GM12878 (cell line): Measurements from ENCODE around the gene C1orf74. TPM values are rescaled to one million over a fixed set of nuclear protein-coding genes. Genes with fewer than 3 reads are reported as not detected.

Experiments
- ATAC-seq: fragments of 200-7000 bp; cut with Tn5 transposase; 3 replicates; pipeline ENCODE4 v1.9.1; 2020; ENCODE audit warnings: mild to moderate bottlenecking, moderate library complexity
- BruUV-seq: library from RNA; stranded (reverse); fragments of 400-500 nt; replicated peaks from 2 replicates; lab custom pipeline; 2021; lab: Mats Ljungman, UMichigan
- CTCF ChIA-PET: fragments of 300-600 bp; sonication (Branson Sonifier 250); formaldehyde crosslinking; extraction: SDS; loops from one replicate; lab custom pipeline; 2021; ENCODE audit warnings: inconsistent platforms; lab: Yijun Ruan, JAX
- POLR2A ChIA-PET: fragments of 350-600 bp; formaldehyde crosslinking; extraction: SDS; loops from one replicate; lab custom pipeline; 2021; ENCODE audit warnings: inconsistent platforms; lab: Charles Lee
- RAD21 ChIA-PET: fragments of 300-600 bp; sonication (Branson Sonifier 250); formaldehyde crosslinking; loops from one replicate; lab custom pipeline; 2023; ENCODE audit warnings: antibody characterized with exemption; ENCODE audit not compliant: unreplicated experiment; lab: Charles Lee
- SMC1A ChIA-PET: fragments of 300-600 bp; sonication (Branson Sonifier 250); formaldehyde crosslinking; loops from one replicate; lab custom pipeline; 2023; ENCODE audit not compliant: unreplicated experiment, uncharacterized antibody; lab: Charles Lee
- DNase-seq: peaks from one replicate; pipeline ENCODE4 v3.0.0-alpha.2; 2011; ENCODE audit warnings: low read depth, low spot score
- FAIRE-seq: peaks from 3 replicates; lab custom pipeline; 2011; peaks lifted over from hg19 to GRCh38; lab: Jason Lieb, UNC
- H2AFZ ChIP-seq: 2 replicates; pipeline ENCODE4 v1.6.0; 2011; ENCODE audit warnings: low read depth, low read length, control low read depth; ENCODE audit not compliant: control insufficient read depth
- H3K27ac ChIP-seq: 2 replicates; pipeline ENCODE4 v1.5.1; 2011; ENCODE audit warnings: control low read depth; ENCODE audit not compliant: control insufficient read depth, insufficient read depth
- H3K27me3 ChIP-seq, 2 experiments: replicated peaks in 1 of 2; 2 replicates each; pipeline versions ENCODE4 v1.6.0 to v1.6.1; 2011; ENCODE audit warnings: low read length in 1 of 2; ENCODE audit not compliant: control insufficient read depth in 2 of 2, insufficient read depth in 2 of 2
- H3K36me3 ChIP-seq, 2 experiments: 2 replicates each; pipeline ENCODE4 v1.5.1; 2011; ENCODE audit warnings: low read length in 1 of 2; ENCODE audit not compliant: control insufficient read depth in 2 of 2, insufficient read depth in 2 of 2
- H3K4me1 ChIP-seq: 2 replicates; pipeline ENCODE4 v1.6.1; 2011; ENCODE audit warnings: mild to moderate bottlenecking, low read length, moderate library complexity, mixed read lengths; ENCODE audit not compliant: control insufficient read depth, insufficient read depth
- H3K4me2 ChIP-seq: 2 replicates; pipeline ENCODE4 v1.6.0; 2011; ENCODE audit warnings: control low read depth; ENCODE audit not compliant: control insufficient read depth, insufficient read depth
- H3K4me3 ChIP-seq: fragments of 200-600 bp; sonication (generic); 2 replicates; pipeline ENCODE4 v1.5.1; 2016
- H3K79me2 ChIP-seq: 2 replicates; pipeline ENCODE4 v1.6.0; 2011; ENCODE audit warnings: low read length; ENCODE audit not compliant: control insufficient read depth, insufficient read depth
- H3K9ac ChIP-seq: 2 replicates; pipeline ENCODE4 v1.8.0; 2011; ENCODE audit warnings: low read length, control low read depth, mixed read lengths; ENCODE audit not compliant: control insufficient read depth, insufficient read depth
- H3K9me3 ChIP-seq: replicated peaks from 3 replicates; pipeline ENCODE4 v1.5.1; 2011; ENCODE audit warnings: mild to moderate bottlenecking, low read length; ENCODE audit not compliant: control insufficient read depth, insufficient read depth
- H4K20me1 ChIP-seq: 2 replicates; pipeline ENCODE4 v1.6.0; 2011; ENCODE audit not compliant: control insufficient read depth, insufficient read depth
- CBX3 ChIP-seq: fragments of 200-600 bp; sonication (generic); IDR thresholded peaks from 2 replicates; pipeline ENCODE4 v1.6.1; 2016; ENCODE audit warnings: low read depth, borderline replicate concordance
- CTCF ChIP-seq, 3 experiments: IDR thresholded peaks in 2 of 3; conservative IDR thresholded peaks in 1 of 3; 2 replicates each; pipeline ENCODE4 v1.5.1; 2011; ENCODE audit warnings: low read depth in 3 of 3, low read length in 3 of 3, mild to moderate bottlenecking in 3 of 3, control low read depth in 2 of 3, moderate library complexity in 2 of 3, inconsistent platforms in 1 of 3, mixed read lengths in 1 of 3; ENCODE audit not compliant: control insufficient read depth in 2 of 3, insufficient read depth in 1 of 3; ENCODE audit errors: extremely low read depth in 1 of 3
- EED ChIP-seq: sonication (generic); IDR thresholded peaks from 2 replicates; pipeline ENCODE4 v1.6.1; 2016; ENCODE audit warnings: antibody characterized with exemption, low read depth
- HDAC6 ChIP-seq: fragments of 200-600 bp; sonication (generic); IDR thresholded peaks from one replicate; pipeline ENCODE4 v1.8.0; 2017; ENCODE audit warnings: antibody characterized with exemption; ENCODE audit not compliant: unreplicated experiment
- MEF2B ChIP-seq: fragments of 450-650 bp; IDR thresholded peaks from 2 replicates; pipeline ENCODE4 v1.6.1; 2018; ENCODE audit warnings: mild to moderate bottlenecking, moderate library complexity; ENCODE audit not compliant: partially characterized antibody, poor library complexity, severe bottlenecking
- MLLT1 ChIP-seq: fragments of 450-650 bp; IDR thresholded peaks from 2 replicates; pipeline ENCODE4 v1.6.1; 2016; ENCODE audit warnings: mild to moderate bottlenecking
- NBN ChIP-seq: fragments of 450-650 bp; IDR thresholded peaks from 2 replicates; pipeline ENCODE4 v1.6.1; 2016
- NFXL1 ChIP-seq: fragments of 450-650 bp; IDR thresholded peaks from 2 replicates; pipeline ENCODE4 v1.6.1; 2017; ENCODE audit warnings: antibody characterized with exemption, mild to moderate bottlenecking, borderline replicate concordance
- PAX5 ChIP-seq: IDR thresholded peaks from 2 replicates; pipeline ENCODE4 v1.6.1; 2011; ENCODE audit warnings: low read depth, low read length, borderline replicate concordance
- RCOR1 ChIP-seq: conservative IDR thresholded peaks from 2 replicates; pipeline ENCODE4 v1.6.1; 2012; ENCODE audit warnings: low read depth, low read length, improper control_type of control experiment
- WGBS: methylation state at CpG from one replicate; pipeline ENCODE4 v1.1.6; 2016; ENCODE audit warnings: low lambda C conversion rate; ENCODE audit not compliant: insufficient replicate concordance, insufficient coverage; ENCODE audit errors: missing lambda C conversion rate; 5-methylcytosine and 5-hydroxymethylcytosine counted together
- in situ Hi-C: fragments of 300-500 bp; cut with MboI; formaldehyde crosslinking; loops from 9 replicates; pipeline ENCODE4 v1.14.3; 2018; ENCODE audit warnings: mixed read lengths
- intact Hi-C: fragments of 100-400 bp; cut with micrococcal nuclease; formaldehyde crosslinking; loops from one replicate; pipeline ENCODE4 v1.14.2; 2022; ENCODE audit not compliant: unreplicated experiment
- polyA plus RNA-seq, 11 experiments: library from polyadenylated mRNA; depleted of rRNA in 4 of 11; unstranded in 6 of 11; stranded (reverse) in 5 of 11; fragments of >200 nt; fragmentation: Nextera tagmentation in 4 of 11; fragmentation: Illumina TruSeq in 1 of 11; extraction: Ambion mirVana in 4 of 11; extraction: Trizol in 1 of 11; gene quantifications; 1 replicate in 1 of 11; 2 replicates in 10 of 11; pipeline versions ENCODE4 v1.2.1 to v1.2.3, GENCODE V29; 2011 to 2016; ENCODE audit warnings: inconsistent platforms in 2 of 11, missing spikeins in 2 of 11, low read depth in 1 of 11
- total RNA-seq, 4 experiments: library from RNA; depleted of rRNA in 3 of 4; stranded (reverse); fragments of >200 nt in 3 of 4; fragmentation: Illumina TruSeq in 1 of 4; extraction: Trizol in 1 of 4; gene quantifications; 2 replicates each; pipeline versions ENCODE4 v1.2.1 to v1.2.3, GENCODE V29; 2013 to 2021

C1orf74 gene
- total and polyA plus RNA-seq, 10 of the 15 experiments (the other 5 are each of a cell fraction or from before 2014, with no cell fraction given) = 3.1 to 5.5 (median 3.6) TPM

GRCh38 chr1:209743145-209743482 is 41.2 kb downstream of the C1orf74 start:
- ChIA-PET CTCF (interaction anchor here (0.9 to 6.6 kb wide), 4 partner anchors 20 to 177 kb away, joined by 3 to 40 read pairs (median 6); no protein-coding TSS in a partner anchor), RAD21 (interaction anchor here (1.1 to 1.3 kb wide), 2 partner anchors 135 to 173 kb away, joined by 3 read pairs; no protein-coding TSS in a partner anchor), SMC1A (interaction anchor here (0.8 to 1.1 kb wide), 2 partner anchors 18 to 31 kb away, joined by 4 to 5 read pairs; no protein-coding TSS in a partner anchor), POLR2A (interaction anchor here (1.0 to 1.2 kb wide), 2 partner anchors 41 to 68 kb away, joined by 3 read pairs; partner anchors contain the start of gene G0S2)
- FAIRE-seq (no peak), DNase-seq (no peak), ATAC-seq (no peak)
- H3K27me3 ChIP-seq = no peaks in the 10 kb centered on the region
- in situ Hi-C loops (no loop called here), intact Hi-C loops (loop anchor here (10.0 kb wide), 1 partner anchor 138 kb away; no protein-coding TSS in a partner anchor)
- peaks cover 3% of the 10 kb centered on the region for H3K4me1 ChIP-seq
- no peaks in the 10 kb centered on the region for H3K36me3 ChIP-seq
- H3K4me2 ChIP-seq = no peak overlapping the region
- H3K27ac ChIP-seq = no peak overlapping the region
- no peak overlapping the region for H3K9ac ChIP-seq
- H2AFZ ChIP-seq = no peak overlapping the region
- H3K4me3 ChIP-seq = no peak overlapping the region
- TF ChIP-seq EED = no peak
- TF ChIP-seq HDAC6 = no peak
- no peak for TF ChIP-seq CBX3
- no peaks in the 10 kb centered on the region for H3K79me2 ChIP-seq
- no peaks in the 10 kb centered on the region for H4K20me1 ChIP-seq
- no TSS peak for BruUV-seq
- WGBS = 46% methylated on average over 2 of the region's 2 CpGs
- H3K9me3 ChIP-seq = no peaks in the 10 kb centered on the region

GRCh38 chr1:209742409-209743144 is 41.8 kb downstream of the C1orf74 start:
- FAIRE-seq (no peak), ATAC-seq (no peak), DNase-seq (no peak)
- Histone ChIP-seq H3K9ac (no peak overlapping the region), H3K27me3 (no peaks in the 10 kb centered on the region), H2AFZ (no peak overlapping the region), H3K9me3 (no peaks in the 10 kb centered on the region), H3K79me2 (no peaks in the 10 kb centered on the region), H3K36me3 (no peaks in the 10 kb centered on the region), H3K4me2 (no peak overlapping the region), H4K20me1 (no peaks in the 10 kb centered on the region), H3K4me1 (no peaks in the 10 kb centered on the region), H3K4me3 (no peak overlapping the region), H3K27ac (no peak overlapping the region)
- intact Hi-C loops (loop anchor here (10.0 kb wide), 1 partner anchor 138 kb away; no protein-coding TSS in a partner anchor), in situ Hi-C loops (no loop called here)
- ChIA-PET RAD21 (interaction anchor here (1.1 kb wide), 1 partner anchor 135 kb away, joined by 3 read pairs; no protein-coding TSS in a partner anchor), SMC1A (interaction anchor here (0.8 kb wide), 1 partner anchor 18 kb away, joined by 4 read pairs; no protein-coding TSS in a partner anchor), CTCF (interaction anchor here (0.9 to 6.6 kb wide), 6 partner anchors 14 to 176 kb away, joined by 3 to 40 read pairs (median 4); no protein-coding TSS in a partner anchor), POLR2A (interaction anchor here (1.0 to 1.2 kb wide), 2 partner anchors 41 to 67 kb away, joined by 3 read pairs; partner anchors contain the start of gene G0S2)
- no TSS peak for BruUV-seq
- TF ChIP-seq CTCF (IDR thresholded peaks at IDR 0.05 in 2 of 3, conservative IDR thresholded peaks at IDR 0.05 in 1 of 3; ENCODE audit: control insufficient read depth in 2 of 3, extremely low read depth in 1 of 3, insufficient read depth in 1 of 3, low read depth in 3 of 3, low read length in 3 of 3) (no peak), RCOR1 (no peak), PAX5 (no peak), MLLT1 (0 out of 2 replicates have a peak, but pooled peaks have one; percentile 46), MEF2B (peak; percentile 70), NBN (no peak), NFXL1 (no peak)
- 33% methylated on average over 8 of the region's 8 CpGs for WGBS
